GM13977 (cell line): ENCODE results near the gene LTBP1.
"Not testable (repeated sequence)": the region's sequence is repeated elsewhere in the genome, so short reads cannot be mapped to it uniquely, and the experiment has no call there.

ENCODE experiments used
- DNase-seq: peaks from one replicate; pipeline ENCODE4 v3.0.0; 2012; ENCODE audit warnings: low spot score
- in situ Hi-C: fragments of 300-500 bp; cut with MboI; formaldehyde crosslinking; loops from one replicate; pipeline ENCODE4 v1.12.0; 2022; ENCODE audit warnings: low sequenced_read_pairs, low pct_unique_long_range_greater_than_20kb, mixed read lengths, inconsistent platforms; ENCODE audit not compliant: unreplicated experiment
- TF ChIP-seq, protein P1 (sequence below): IDR thresholded peaks from 2 replicates; pipeline ENCODE4 v1.5.1; 2012; ENCODE audit warnings: mild to moderate bottlenecking, control low read depth; ENCODE audit not compliant: insufficient read depth; ENCODE audit errors: extremely low read depth, missing control alignments

LTBP1 gene

DNA sequence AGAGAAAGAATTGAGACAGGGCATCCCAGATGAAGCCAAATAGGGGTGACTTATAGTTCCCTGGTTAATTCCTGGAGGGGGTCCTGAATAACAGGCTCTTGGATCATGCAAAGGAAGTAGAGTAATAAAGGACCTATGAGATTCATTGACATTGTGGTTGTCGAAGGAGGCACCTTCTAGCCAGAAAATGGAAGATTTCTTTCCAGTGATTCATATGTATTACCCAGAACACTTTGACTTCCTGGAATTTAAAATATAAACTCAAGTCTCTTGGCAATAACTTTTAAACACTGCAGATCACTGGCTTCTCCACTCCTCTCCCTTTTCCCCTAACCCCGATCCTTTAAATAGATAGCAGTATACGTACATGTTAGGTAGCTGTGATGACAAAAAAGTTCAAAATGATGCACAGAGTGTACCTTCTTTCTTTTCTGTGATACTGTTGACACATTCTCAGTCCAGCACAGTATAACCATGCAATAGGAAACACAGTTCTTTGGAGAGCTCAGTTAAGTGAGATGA lies 211.8 kb downstream of the LTBP1 start:
- no peak for DNase-seq
- in situ Hi-C loops = no loop called here
- TF ChIP-seq, protein P1, sequence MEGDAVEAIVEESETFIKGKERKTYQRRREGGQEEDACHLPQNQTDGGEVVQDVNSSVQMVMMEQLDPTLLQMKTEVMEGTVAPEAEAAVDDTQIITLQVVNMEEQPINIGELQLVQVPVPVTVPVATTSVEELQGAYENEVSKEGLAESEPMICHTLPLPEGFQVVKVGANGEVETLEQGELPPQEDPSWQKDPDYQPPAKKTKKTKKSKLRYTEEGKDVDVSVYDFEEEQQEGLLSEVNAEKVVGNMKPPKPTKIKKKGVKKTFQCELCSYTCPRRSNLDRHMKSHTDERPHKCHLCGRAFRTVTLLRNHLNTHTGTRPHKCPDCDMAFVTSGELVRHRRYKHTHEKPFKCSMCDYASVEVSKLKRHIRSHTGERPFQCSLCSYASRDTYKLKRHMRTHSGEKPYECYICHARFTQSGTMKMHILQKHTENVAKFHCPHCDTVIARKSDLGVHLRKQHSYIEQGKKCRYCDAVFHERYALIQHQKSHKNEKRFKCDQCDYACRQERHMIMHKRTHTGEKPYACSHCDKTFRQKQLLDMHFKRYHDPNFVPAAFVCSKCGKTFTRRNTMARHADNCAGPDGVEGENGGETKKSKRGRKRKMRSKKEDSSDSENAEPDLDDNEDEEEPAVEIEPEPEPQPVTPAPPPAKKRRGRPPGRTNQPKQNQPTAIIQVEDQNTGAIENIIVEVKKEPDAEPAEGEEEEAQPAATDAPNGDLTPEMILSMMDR = no peak

DNA sequence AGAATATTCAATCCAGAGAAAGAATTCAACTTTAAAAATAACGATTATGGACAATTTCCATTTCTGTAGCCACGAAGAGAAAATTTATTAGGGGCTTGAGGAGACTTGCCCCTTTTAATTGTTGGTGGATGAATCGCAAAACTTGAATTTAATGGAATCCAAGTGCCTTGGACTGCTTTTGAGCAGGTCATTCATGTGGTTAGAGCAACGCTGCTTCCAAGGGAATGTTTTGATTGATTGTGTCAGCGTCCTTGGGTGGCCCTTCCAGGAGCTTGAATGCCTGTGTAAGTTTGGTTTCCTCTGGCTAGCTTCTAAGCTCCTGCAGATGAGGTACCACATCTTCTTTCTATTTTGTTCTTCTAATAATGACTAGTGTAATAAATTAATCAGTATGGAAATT lies 213.4 kb downstream of the LTBP1 start:
- TF ChIP-seq, protein P1 = no peak
- no peak for DNase-seq
- in situ Hi-C loops = no loop called here

DNA sequence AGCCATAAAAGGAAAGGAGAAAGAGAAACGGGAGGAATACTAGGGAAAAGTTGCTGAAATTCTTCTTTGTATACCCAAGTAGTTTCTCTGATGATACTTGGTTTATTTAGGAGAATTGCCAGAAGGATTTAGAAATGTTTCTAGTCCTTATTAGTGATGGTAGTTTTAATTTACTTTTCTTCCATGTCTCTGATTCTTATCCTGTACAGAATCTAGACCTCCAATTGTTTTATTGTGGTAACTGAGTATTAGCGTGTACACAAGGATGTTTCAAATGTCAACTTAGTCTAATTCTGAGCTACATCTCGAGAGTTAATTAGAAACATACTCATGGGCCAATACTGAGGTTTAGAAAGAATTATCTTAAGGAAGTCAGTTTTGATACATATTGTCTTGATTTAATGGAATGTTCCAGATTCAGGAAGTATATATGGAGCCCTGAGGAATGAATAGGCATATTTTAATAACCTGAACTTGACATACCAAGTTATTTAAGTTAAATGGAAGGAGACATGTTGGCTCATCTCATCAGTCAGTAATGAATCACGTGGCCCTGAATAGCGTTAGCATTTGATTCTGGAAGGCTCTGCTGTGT lies 219.6 kb downstream of the LTBP1 start:
- in situ Hi-C loops = no loop called here
- DNase-seq = no peak
- TF ChIP-seq, protein P1 = no peak

DNA sequence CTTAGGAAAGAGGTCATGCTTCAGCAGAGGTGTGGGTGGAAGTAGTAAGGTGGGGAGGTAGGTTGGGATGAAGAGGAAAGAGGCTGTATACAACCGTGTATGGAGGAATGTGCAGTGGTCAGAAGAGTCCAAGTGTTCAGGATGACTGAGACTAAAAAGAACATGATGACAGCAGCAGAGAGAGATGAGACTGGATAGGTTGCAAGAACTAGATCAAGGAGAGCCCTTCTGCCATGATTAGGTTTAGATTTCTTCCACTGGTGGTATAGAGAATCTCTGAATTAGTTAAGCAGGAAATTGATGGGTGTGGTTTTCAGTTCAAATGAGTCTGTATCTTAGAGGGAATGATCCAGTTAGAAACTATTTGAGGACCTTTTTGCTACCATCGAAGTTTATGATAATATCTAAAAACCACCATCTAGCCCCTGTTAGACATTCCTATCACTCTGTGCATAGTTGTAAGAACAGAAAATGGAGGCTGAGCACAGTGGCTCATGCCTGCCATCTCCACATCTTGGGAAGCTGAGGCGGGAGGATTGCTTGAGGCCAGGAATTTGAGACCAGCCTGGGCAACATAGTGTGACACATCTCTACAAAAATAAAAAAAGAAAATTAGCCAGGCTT lies 221.0 kb downstream of the LTBP1 start:
- in situ Hi-C loops = no loop called here
- TF ChIP-seq, protein P1 = no peak
- DNase-seq = no peak

DNA sequence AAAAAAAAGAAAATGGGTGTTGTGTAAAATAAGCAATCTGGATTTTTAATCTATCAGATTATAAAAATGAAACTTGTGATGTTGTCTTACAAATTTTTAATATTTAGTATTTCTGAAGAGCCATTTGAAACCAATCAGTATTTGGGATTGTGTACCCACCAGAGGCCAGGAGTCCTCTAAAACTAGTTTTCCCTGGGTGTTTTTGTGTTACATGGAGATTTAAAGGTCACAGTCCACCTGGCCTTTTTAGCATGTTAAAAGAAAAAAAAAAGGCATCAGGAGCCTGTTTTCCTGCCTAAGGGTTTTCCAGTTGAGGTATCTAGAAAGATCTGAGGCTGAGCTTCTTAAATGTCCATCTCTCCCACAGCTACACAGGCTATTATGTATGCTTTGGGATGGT lies 221.7 kb downstream of the LTBP1 start:
- in situ Hi-C loops = no loop called here
- DNase-seq = no peak
- TF ChIP-seq, protein P1 = no peak

DNA sequence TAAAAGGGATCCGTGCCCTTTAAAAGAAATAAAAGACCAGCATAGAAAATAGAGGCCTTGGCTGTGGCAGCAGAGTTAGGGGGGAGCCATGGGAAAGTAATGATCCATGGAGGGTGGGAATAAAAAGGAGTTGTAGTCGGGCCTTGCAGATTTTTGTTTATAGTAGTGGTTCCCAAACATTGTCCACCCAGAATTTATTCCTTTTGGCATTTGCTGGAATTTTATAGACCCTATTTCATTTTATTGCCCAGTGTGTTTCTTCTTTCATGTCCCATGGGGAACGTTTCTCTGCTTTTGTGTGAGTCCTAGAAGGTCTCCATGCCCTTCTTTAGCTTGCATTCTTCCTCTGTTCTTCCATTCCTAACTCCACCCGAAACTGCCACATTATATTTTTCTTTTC lies 222.2 kb downstream of the LTBP1 start:
- DNase-seq = no peak
- TF ChIP-seq, protein P1 = no peak
- in situ Hi-C loops = no loop called here

DNA sequence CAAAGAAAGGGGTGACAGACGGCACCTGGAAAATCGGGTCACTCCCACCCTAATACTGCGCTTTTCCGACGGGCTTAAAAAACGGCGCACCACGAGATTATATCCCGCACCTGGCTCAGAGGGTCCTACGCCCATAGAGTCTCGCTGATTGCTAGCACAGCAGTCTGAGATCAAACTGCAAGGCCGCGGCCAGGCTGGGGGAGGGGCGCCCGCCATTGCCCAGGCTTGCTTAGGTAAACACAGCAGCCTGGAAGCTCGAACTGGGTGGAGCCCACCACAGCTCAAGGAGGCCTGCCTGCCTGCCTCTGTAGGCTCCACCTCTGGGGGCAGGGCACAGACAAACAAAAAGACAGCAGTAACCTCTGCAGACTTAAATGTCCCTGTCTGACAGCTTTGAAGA lies 223.5 kb downstream of the LTBP1 start:
- in situ Hi-C loops, DNase-seq: not testable (repeated sequence)
